ENCODE measurements around the gene JMY. TPM values are rescaled to one million over a fixed set of nuclear protein-coding genes. Genes with fewer than 3 reads are reported as not detected.

Gene JMY
- total RNA-seq, 1 experiment from 2014 or later: 4.3 TPM

DNA sequence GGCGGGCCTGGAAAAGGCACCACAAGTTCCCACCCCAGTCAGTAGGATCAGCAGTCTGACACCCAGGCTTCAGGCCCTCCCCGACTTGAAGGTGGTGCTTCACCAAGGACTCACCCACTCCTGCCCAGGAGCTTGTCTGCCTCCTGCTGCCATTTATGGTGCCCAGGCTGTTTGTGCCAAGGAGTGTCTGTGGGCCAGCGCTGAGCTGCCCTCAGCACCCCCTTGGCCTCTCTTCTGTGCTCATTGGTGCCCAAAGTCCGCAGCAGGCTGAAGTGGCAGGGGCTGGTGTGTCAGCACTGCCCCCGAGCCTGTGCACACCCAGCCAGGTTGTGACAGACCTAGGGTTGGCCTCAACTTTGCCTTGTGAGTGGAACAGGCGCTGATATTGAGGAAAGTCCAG lies 23.5 kb downstream of the JMY start:
- intact Hi-C loops (cut with micrococcal nuclease): no loop called here
- ChIA-PET CTCF (no interaction called here), POLR2A (ENCODE audit: unreplicated experiment) (no interaction called here)
- ATAC-seq: no peak
- no peak for DNase-seq
- H3K4me3 ChIP-seq (ENCODE audit: low read length): no peak overlapping the region
- no peaks in the 10 kb centered on the region for H3K79me2 ChIP-seq (ENCODE audit: low read length)
- H3F3A ChIP-seq (ENCODE audit: low read length, unreplicated experiment): no peaks in the 10 kb centered on the region
- no peak overlapping the region for H3K27ac ChIP-seq (ENCODE audit: low read length)
- no TSS peak for BruUV-seq (replicated peaks)
- no peaks in the 10 kb centered on the region for H3K36me3 ChIP-seq (ENCODE audit: low read depth, low read length)
- H3K9me3 ChIP-seq (ENCODE audit: low read length): no peaks in the 10 kb centered on the region
- H3K9ac ChIP-seq (ENCODE audit: low read length): no peak overlapping the region
- no peaks in the 10 kb centered on the region for H3K27me3 ChIP-seq (ENCODE audit: low read length)
- H3K4me2 ChIP-seq (ENCODE audit: low read length): no peak overlapping the region
- TF ChIP-seq EZH2 (IDR thresholded peaks at IDR 0.05; ENCODE audit: low read length, unreplicated experiment): no peak
- TF ChIP-seq EZH2phosphoT487 (IDR thresholded peaks at IDR 0.05; ENCODE audit: borderline replicate concordance, low read length): no peak
- TF ChIP-seq, protein P1, sequence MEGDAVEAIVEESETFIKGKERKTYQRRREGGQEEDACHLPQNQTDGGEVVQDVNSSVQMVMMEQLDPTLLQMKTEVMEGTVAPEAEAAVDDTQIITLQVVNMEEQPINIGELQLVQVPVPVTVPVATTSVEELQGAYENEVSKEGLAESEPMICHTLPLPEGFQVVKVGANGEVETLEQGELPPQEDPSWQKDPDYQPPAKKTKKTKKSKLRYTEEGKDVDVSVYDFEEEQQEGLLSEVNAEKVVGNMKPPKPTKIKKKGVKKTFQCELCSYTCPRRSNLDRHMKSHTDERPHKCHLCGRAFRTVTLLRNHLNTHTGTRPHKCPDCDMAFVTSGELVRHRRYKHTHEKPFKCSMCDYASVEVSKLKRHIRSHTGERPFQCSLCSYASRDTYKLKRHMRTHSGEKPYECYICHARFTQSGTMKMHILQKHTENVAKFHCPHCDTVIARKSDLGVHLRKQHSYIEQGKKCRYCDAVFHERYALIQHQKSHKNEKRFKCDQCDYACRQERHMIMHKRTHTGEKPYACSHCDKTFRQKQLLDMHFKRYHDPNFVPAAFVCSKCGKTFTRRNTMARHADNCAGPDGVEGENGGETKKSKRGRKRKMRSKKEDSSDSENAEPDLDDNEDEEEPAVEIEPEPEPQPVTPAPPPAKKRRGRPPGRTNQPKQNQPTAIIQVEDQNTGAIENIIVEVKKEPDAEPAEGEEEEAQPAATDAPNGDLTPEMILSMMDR (conservative IDR thresholded peaks at IDR 0.05; ENCODE audit: low read depth, low read length): no peak
- H2AFZ ChIP-seq (ENCODE audit: low read length): no peak overlapping the region
- H4K20me1 ChIP-seq (ENCODE audit: low read length): no peaks in the 10 kb centered on the region
- H3K9me2 ChIP-seq (replicated peaks; ENCODE audit: low read length): no peaks in the 10 kb centered on the region
- H3K4me1 ChIP-seq (ENCODE audit: insufficient read depth, low read length): peaks cover 7% of the 10 kb centered on the region; the same call in 1 of the 2 replicates

DNA sequence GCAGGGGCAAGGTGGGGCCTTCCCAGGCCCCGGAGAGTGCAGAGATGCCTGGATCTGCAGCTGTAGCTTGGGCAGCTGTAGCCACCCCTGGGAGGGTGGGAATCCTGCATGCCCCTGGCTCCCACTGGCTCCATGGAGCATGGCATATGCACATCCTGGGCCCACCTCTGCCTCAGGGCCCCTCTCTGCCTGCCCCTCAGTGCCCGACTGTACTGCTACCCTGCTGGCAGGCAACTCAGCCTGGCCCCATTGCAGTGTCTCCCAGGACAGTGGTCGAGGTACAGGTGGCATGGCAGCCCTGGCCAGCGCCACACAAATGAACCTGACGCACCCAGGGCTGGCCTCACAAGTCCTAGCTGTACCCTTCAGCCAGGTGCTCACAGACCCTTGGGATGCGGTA lies 23.9 kb downstream of the JMY start:
- Histone ChIP-seq H2AFZ (ENCODE audit: low read length) (no peak overlapping the region), H3K4me3 (ENCODE audit: low read length) (no peak overlapping the region), H4K20me1 (ENCODE audit: low read length) (no peaks in the 10 kb centered on the region), H3K27ac (ENCODE audit: low read length) (no peak overlapping the region), H3K9me2 (replicated peaks; ENCODE audit: low read length) (no peaks in the 10 kb centered on the region), H3F3A (ENCODE audit: low read length, unreplicated experiment) (no peaks in the 10 kb centered on the region), H3K9me3 (ENCODE audit: low read length) (no peaks in the 10 kb centered on the region), H3K4me1 (ENCODE audit: insufficient read depth, low read length) (peaks cover 7% of the 10 kb centered on the region; the same call in 1 of the 2 replicates), H3K36me3 (ENCODE audit: low read depth, low read length) (no peaks in the 10 kb centered on the region), H3K79me2 (ENCODE audit: low read length) (no peaks in the 10 kb centered on the region), H3K27me3 (ENCODE audit: low read length) (no peaks in the 10 kb centered on the region), H3K9ac (ENCODE audit: low read length) (no peak overlapping the region), H3K4me2 (ENCODE audit: low read length) (no peak overlapping the region)
- POLR2A ChIA-PET (ENCODE audit: unreplicated experiment): no interaction called here
- CTCF ChIA-PET: no interaction called here
- intact Hi-C loops (cut with micrococcal nuclease): no loop called here
- BruUV-seq (replicated peaks): no TSS peak
- DNase-seq (no peak), ATAC-seq (no peak)
- no peak for TF ChIP-seq EZH2 (IDR thresholded peaks at IDR 0.05; ENCODE audit: low read length, unreplicated experiment)
- TF ChIP-seq, protein P1 (conservative IDR thresholded peaks at IDR 0.05; ENCODE audit: low read depth, low read length): no peak

DNA sequence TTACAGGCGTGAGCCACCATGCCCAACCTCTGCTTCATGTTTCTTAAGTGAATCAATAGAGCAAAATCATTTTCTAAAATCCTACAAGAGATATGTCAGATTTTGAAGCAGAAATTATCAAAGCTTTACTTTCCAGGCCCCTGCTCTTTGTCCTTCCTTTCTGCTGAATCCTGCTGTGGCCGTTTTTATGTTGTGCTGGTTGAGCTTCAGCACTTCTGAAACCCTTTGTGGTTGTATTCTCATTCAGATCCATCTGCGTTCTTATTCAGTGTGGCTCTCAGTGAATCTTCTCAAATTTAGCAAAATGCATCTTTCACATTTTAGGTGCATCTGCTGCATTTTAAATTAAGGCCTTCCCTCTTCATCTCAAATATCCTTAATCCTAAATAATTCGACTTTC lies 26.0 kb downstream of the JMY start:
- no peaks in the 10 kb centered on the region for H3F3A ChIP-seq (ENCODE audit: low read length, unreplicated experiment)
- ChIA-PET CTCF (no interaction called here), POLR2A (ENCODE audit: unreplicated experiment) (no interaction called here)
- H3K79me2 ChIP-seq (ENCODE audit: low read length): no peaks in the 10 kb centered on the region
- H3K4me2 ChIP-seq (ENCODE audit: low read length): no peak overlapping the region
- H3K4me3 ChIP-seq (ENCODE audit: low read length): no peak overlapping the region
- no peaks in the 10 kb centered on the region for H4K20me1 ChIP-seq (ENCODE audit: low read length)
- BruUV-seq (replicated peaks): no TSS peak
- no peaks in the 10 kb centered on the region for H3K9me2 ChIP-seq (replicated peaks; ENCODE audit: low read length)
- TF ChIP-seq EZH2phosphoT487 (IDR thresholded peaks at IDR 0.05; ENCODE audit: borderline replicate concordance, low read length) (no peak), EZH2 (IDR thresholded peaks at IDR 0.05; ENCODE audit: low read length, unreplicated experiment) (no peak)
- TF ChIP-seq, protein P1 (conservative IDR thresholded peaks at IDR 0.05; ENCODE audit: low read depth, low read length): no peak
- H3K36me3 ChIP-seq (ENCODE audit: low read depth, low read length): no peaks in the 10 kb centered on the region
- ATAC-seq (no peak), DNase-seq (no peak)
- H3K4me1 ChIP-seq (ENCODE audit: insufficient read depth, low read length): no peaks in the 10 kb centered on the region
- no peaks in the 10 kb centered on the region for H3K9me3 ChIP-seq (ENCODE audit: low read length)
- no peaks in the 10 kb centered on the region for H3K27me3 ChIP-seq (ENCODE audit: low read length)
- no peak overlapping the region for H3K9ac ChIP-seq (ENCODE audit: low read length)
- no peak overlapping the region for H3K27ac ChIP-seq (ENCODE audit: low read length)
- intact Hi-C loops (cut with micrococcal nuclease): no loop called here
- H2AFZ ChIP-seq (ENCODE audit: low read length): no peak overlapping the region
